Fibroblast of lung (primary cell): ENCODE results near the gene UBR4. TPM values are rescaled to one million over a fixed set of nuclear protein-coding genes. Genes with fewer than 3 reads are reported as not detected.

Experiments used
- DNase-seq, 2 donors: peaks; one replicate each; pipeline versions ENCODE4 v3.0.0 to v3.0.0-alpha.2; 2010; ENCODE audit warnings: low read depth in 2 of 2
- H2AFZ ChIP-seq: 2 replicates; pipeline ENCODE4 v1.5.1; 2012; ENCODE audit warnings: low read length, control low read depth, inconsistent platforms
- H3K27ac ChIP-seq: 2 replicates; pipeline ENCODE4 v1.5.1; 2011; ENCODE audit warnings: low read length, control low read depth; ENCODE audit not compliant: insufficient read depth
- H3K27me3 ChIP-seq: 2 replicates; pipeline ENCODE4 v1.5.1; 2011; ENCODE audit warnings: mild to moderate bottlenecking, low read length; ENCODE audit not compliant: control insufficient read depth, insufficient read depth
- H3K36me3 ChIP-seq: 2 replicates; pipeline ENCODE4 v1.5.1; 2011; ENCODE audit warnings: low read length; ENCODE audit not compliant: control insufficient read depth, insufficient read depth
- H3K4me1 ChIP-seq: 2 replicates; pipeline ENCODE4 v1.5.1; 2011; ENCODE audit warnings: low read length; ENCODE audit not compliant: control insufficient read depth, insufficient read depth; ENCODE audit errors: extremely low read depth
- H3K4me2 ChIP-seq: 2 replicates; pipeline ENCODE4 v1.5.1; 2011; ENCODE audit warnings: low read length, control low read depth; ENCODE audit not compliant: insufficient read depth; ENCODE audit errors: extremely low read depth
- H3K4me3 ChIP-seq, 4 experiments: fragments of 200-600 bp in 1 of 4; sonication (generic) in 1 of 4; replicated peaks in 1 of 4; 2 replicates each; pipeline ENCODE4 v1.5.1; 2011 to 2016; ENCODE audit warnings: low read length in 4 of 4, low read depth in 3 of 4, mild to moderate bottlenecking in 3 of 4, control low read depth in 2 of 4, inconsistent platforms in 1 of 4, mixed read lengths in 1 of 4; ENCODE audit not compliant: insufficient read depth in 1 of 4; ENCODE audit errors: control extremely low read depth in 1 of 4
- H3K79me2 ChIP-seq: 2 replicates; pipeline ENCODE4 v1.5.1; 2012; ENCODE audit warnings: mild to moderate bottlenecking, low read length, inconsistent platforms; ENCODE audit not compliant: control insufficient read depth, insufficient read depth
- H3K9ac ChIP-seq: 2 replicates; pipeline ENCODE4 v1.5.1; 2011; ENCODE audit warnings: mild to moderate bottlenecking, low read length, control low read depth; ENCODE audit not compliant: insufficient read depth
- H3K9me3 ChIP-seq: 2 replicates; pipeline ENCODE4 v1.5.1; 2012; ENCODE audit warnings: low read depth, low read length; ENCODE audit not compliant: control insufficient read depth, insufficient read depth
- H4K20me1 ChIP-seq: 2 replicates; pipeline ENCODE4 v1.5.1; 2011; ENCODE audit warnings: low read length; ENCODE audit not compliant: control insufficient read depth, insufficient read depth; ENCODE audit errors: extremely low read depth
- EZH2 ChIP-seq: IDR thresholded peaks from 2 replicates; pipeline ENCODE4 v1.5.1; 2012; ENCODE audit warnings: low read length, control low read depth, mild to moderate bottlenecking; ENCODE audit errors: missing control alignments
- polyA plus RNA-seq, 2 donors: library from polyadenylated mRNA; depleted of rRNA in 1 of 2; stranded (reverse) in 1 of 2; unstranded in 1 of 2; fragments of >200 nt; gene quantifications; 2 replicates each; pipeline ENCODE4 v1.2.1, GENCODE V29; 2011 to 2012; ENCODE audit warnings: missing spikeins in 1 of 2
- total RNA-seq: library from RNA; depleted of rRNA; stranded (reverse); fragments of >200 nt; gene quantifications from 2 replicates; pipeline ENCODE4 v1.2.1, GENCODE V29; 2014
- TF ChIP-seq, protein P1 (sequence below), 2 donors: IDR thresholded peaks in 1 of 2; conservative IDR thresholded peaks in 1 of 2; 1 replicate in 1 of 2; 2 replicates in 1 of 2; pipeline ENCODE4 v1.5.1; 2011 to 2012; ENCODE audit warnings: low read length in 2 of 2, control low read depth in 1 of 2, inconsistent platforms in 1 of 2, low read depth in 1 of 2, mild to moderate bottlenecking in 1 of 2

The UBR4 gene
- total and polyA plus RNA-seq, 2 donors (not counting 1 experiment from before 2014, with no cell fraction given): 32.0 to 164 TPM

DNA sequence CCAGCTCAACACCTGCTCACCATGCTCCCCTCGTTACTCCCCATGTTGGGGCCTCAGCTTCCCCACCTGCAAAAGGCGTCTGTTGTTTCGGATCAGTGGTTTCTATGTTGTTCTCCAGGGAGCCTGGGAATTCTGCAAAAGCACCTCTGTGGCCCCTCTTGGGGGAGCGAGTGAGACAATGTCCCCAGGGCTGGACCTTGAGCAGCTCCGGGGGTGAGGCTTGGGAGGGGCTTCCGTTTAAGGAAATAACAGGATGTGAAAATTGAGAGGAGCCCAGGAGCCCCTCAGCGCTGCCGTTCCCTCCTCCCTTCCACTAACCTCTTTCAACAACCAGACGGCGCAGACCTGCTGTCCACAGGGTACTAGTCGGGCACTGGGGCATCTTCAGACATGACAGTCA lies 155.1 kb downstream of the UBR4 start:
- no peak overlapping the region for H2AFZ ChIP-seq
- H3K4me2 ChIP-seq: no peak overlapping the region
- no peak for DNase-seq
- H3K9me3 ChIP-seq: no peaks in the 10 kb centered on the region
- no peak for TF ChIP-seq EZH2
- TF ChIP-seq, protein P1, sequence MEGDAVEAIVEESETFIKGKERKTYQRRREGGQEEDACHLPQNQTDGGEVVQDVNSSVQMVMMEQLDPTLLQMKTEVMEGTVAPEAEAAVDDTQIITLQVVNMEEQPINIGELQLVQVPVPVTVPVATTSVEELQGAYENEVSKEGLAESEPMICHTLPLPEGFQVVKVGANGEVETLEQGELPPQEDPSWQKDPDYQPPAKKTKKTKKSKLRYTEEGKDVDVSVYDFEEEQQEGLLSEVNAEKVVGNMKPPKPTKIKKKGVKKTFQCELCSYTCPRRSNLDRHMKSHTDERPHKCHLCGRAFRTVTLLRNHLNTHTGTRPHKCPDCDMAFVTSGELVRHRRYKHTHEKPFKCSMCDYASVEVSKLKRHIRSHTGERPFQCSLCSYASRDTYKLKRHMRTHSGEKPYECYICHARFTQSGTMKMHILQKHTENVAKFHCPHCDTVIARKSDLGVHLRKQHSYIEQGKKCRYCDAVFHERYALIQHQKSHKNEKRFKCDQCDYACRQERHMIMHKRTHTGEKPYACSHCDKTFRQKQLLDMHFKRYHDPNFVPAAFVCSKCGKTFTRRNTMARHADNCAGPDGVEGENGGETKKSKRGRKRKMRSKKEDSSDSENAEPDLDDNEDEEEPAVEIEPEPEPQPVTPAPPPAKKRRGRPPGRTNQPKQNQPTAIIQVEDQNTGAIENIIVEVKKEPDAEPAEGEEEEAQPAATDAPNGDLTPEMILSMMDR (conservative IDR thresholded peaks at IDR 0.05 in 1 of 2, IDR thresholded peaks at IDR 0.05 in 1 of 2; ENCODE audit: low read depth in 1 of 2, low read length in 2 of 2): no peak
- H3K36me3 ChIP-seq: no peaks in the 10 kb centered on the region
- H3K4me3 ChIP-seq: no peak overlapping the region
- H4K20me1 ChIP-seq: no peaks in the 10 kb centered on the region
- peaks cover 10% of the 10 kb centered on the region for H3K27me3 ChIP-seq
- H3K27ac ChIP-seq: no peak overlapping the region
- no peak overlapping the region for H3K9ac ChIP-seq
- H3K79me2 ChIP-seq: no peaks in the 10 kb centered on the region
- no peaks in the 10 kb centered on the region for H3K4me1 ChIP-seq

DNA sequence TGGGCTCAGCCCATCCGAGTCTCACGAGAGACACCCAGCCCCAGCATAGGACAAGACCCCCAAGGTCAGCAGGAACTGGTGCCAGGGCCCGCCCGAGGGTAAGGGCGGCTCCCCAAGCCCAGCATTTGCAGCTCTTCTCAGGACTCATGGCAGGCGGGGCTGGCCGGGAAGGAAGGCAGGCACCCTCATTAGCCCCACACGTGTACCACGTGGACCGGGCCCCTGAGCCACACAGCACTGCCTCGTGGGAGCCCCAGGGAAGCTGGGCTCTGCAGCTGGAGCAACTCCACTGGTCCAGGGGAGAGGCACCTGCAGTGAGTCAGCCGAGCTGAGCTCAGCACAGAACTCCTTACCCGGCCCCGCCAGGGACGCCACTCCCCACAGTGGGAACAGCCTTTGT lies 155.8 kb downstream of the UBR4 start:
- no peaks in the 10 kb centered on the region for H3K36me3 ChIP-seq
- no peak overlapping the region for H3K4me2 ChIP-seq
- H3K9me3 ChIP-seq: no peaks in the 10 kb centered on the region
- H3K4me3 ChIP-seq: no peak overlapping the region
- H3K4me1 ChIP-seq: no peaks in the 10 kb centered on the region
- H3K27ac ChIP-seq: no peak overlapping the region
- no peak for DNase-seq
- H3K9ac ChIP-seq: no peak overlapping the region
- no peak overlapping the region for H2AFZ ChIP-seq
- TF ChIP-seq, protein P1 (conservative IDR thresholded peaks at IDR 0.05 in 1 of 2, IDR thresholded peaks at IDR 0.05 in 1 of 2; ENCODE audit: low read depth in 1 of 2, low read length in 2 of 2): no peak
- no peak for TF ChIP-seq EZH2
- peaks cover 15% of the 10 kb centered on the region for H3K27me3 ChIP-seq
- H4K20me1 ChIP-seq: no peaks in the 10 kb centered on the region
- H3K79me2 ChIP-seq: no peaks in the 10 kb centered on the region

DNA sequence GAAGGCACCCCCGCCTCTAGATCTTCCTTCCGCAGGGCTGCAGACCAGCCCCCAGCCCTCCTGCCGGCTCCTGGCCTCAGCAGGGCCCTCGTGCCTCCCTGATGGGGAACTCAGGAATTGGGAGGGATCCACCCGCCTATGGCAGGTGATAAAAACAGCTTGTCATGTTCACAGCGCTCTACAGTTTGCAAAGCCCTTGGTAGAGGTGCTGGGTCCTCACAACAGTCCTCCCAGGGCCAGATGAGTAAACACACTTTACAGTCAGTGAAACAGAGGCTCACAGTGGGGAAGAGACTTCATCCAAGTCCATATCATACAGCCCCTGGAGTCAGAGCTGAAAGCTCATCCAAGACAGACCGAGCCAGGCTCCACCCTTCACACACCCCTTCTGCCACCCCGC lies 156.6 kb downstream of the UBR4 start:
- Histone ChIP-seq H2AFZ (no peak overlapping the region), H3K9ac (no peak overlapping the region), H3K4me3 (no peak overlapping the region), H3K27ac (no peak overlapping the region), H3K4me2 (no peak overlapping the region), H3K27me3 (peaks cover 14% of the 10 kb centered on the region), H3K4me1 (no peaks in the 10 kb centered on the region), H4K20me1 (no peaks in the 10 kb centered on the region), H3K9me3 (no peaks in the 10 kb centered on the region), H3K79me2 (no peaks in the 10 kb centered on the region), H3K36me3 (no peaks in the 10 kb centered on the region)
- TF ChIP-seq, protein P1 (conservative IDR thresholded peaks at IDR 0.05 in 1 of 2, IDR thresholded peaks at IDR 0.05 in 1 of 2; ENCODE audit: low read depth in 1 of 2, low read length in 2 of 2): no peak
- no peak for TF ChIP-seq EZH2
- DNase-seq: no peak
